Measurements from ENCODE around the gene PRKAG2.

GRCh38 chr7:151880688-151881087 lies 3.8 kb upstream of the PRKAG2 start:
- TF ChIP-seq CTCF (IDR thresholded peaks at IDR 0.05) = no peak
- no peak for TF ChIP-seq POLR2A (IDR thresholded peaks at IDR 0.05)
- TF ChIP-seq EP300 (IDR thresholded peaks at IDR 0.05) = no peak
